IMR-90 (cell line): ENCODE results near the gene RSRC1. TPM values are rescaled to one million over a fixed set of nuclear protein-coding genes. Genes with fewer than 3 reads are reported as not detected.

Source experiments
- ATAC-seq: fragments of 200-7000 bp; cut with Tn5 transposase; 2 replicates; pipeline ENCODE4 v1.9.1; 2020; ENCODE audit warnings: low read depth, mild to moderate bottlenecking, moderate library complexity
- BruUV-seq: library from RNA; stranded (reverse); fragments of 400-500 nt; replicated peaks from 2 replicates; lab custom pipeline; 2021; lab: Mats Ljungman, UMichigan
- CTCF ChIA-PET: fragments of 300-600 bp; formaldehyde crosslinking; extraction: SDS; loops from one replicate; lab custom pipeline; 2021; ENCODE audit warnings: antibody characterized with exemption; lab: Yijun Ruan, JAX
- POLR2A ChIA-PET: fragments of 300-600 bp; sonication (Branson Sonifier 250); formaldehyde crosslinking; loops from one replicate; lab custom pipeline; 2022; ENCODE audit warnings: antibody characterized with exemption; ENCODE audit not compliant: unreplicated experiment; lab: Charles Lee
- DNase-seq: peaks from one replicate; pipeline ENCODE4 v3.0.0; 2013
- H2AFZ ChIP-seq: replicated peaks from 2 replicates; pipeline ENCODE3; 2013; ENCODE audit warnings: low read length, mild to moderate bottlenecking; ENCODE audit not compliant: poor library complexity
- H2AK5ac ChIP-seq: 2 replicates; pipeline ENCODE4 v1.6.1; 2013; ENCODE audit warnings: low read depth, low read length, inconsistent platforms
- H2AK9ac ChIP-seq: replicated peaks from 2 replicates; pipeline ENCODE3; 2013; ENCODE audit warnings: mild to moderate bottlenecking, low read depth, low read length, moderate library complexity; ENCODE audit not compliant: poor library complexity
- H2BK120ac ChIP-seq: 2 replicates; pipeline ENCODE4 v1.6.1; 2013; ENCODE audit warnings: low read depth, low read length, inconsistent platforms
- H2BK15ac ChIP-seq: 3 replicates; pipeline ENCODE4 v1.6.1; 2013; ENCODE audit warnings: low read depth, low read length, inconsistent platforms
- H2BK20ac ChIP-seq: 2 replicates; pipeline ENCODE4 v1.6.1; 2013; ENCODE audit warnings: low read depth, mild to moderate bottlenecking, inconsistent platforms, low read length, moderate library complexity
- H2BK5ac ChIP-seq: 2 replicates; pipeline ENCODE4 v1.6.1; 2013; ENCODE audit warnings: mild to moderate bottlenecking, low read depth, low read length, inconsistent platforms; ENCODE audit not compliant: poor library complexity, severe bottlenecking
- H3K14ac ChIP-seq: replicated peaks from 2 replicates; pipeline ENCODE4 v1.6.1; 2013; ENCODE audit warnings: low read depth, low read length, inconsistent platforms
- H3K18ac ChIP-seq: 2 replicates; pipeline ENCODE4 v1.6.1; 2013; ENCODE audit warnings: low read depth, low read length, control low read depth
- H3K23ac ChIP-seq: 2 replicates; pipeline ENCODE4 v1.6.1; 2013; ENCODE audit warnings: low read depth, low read length, inconsistent platforms
- H3K27ac ChIP-seq: 2 replicates; pipeline ENCODE4 v1.5.1; 2013; ENCODE audit warnings: mild to moderate bottlenecking, control low read depth, low read length; ENCODE audit not compliant: insufficient read depth
- H3K27me3 ChIP-seq: 2 replicates; pipeline ENCODE4 v1.6.1; 2013; ENCODE audit warnings: low read length; ENCODE audit not compliant: control insufficient read depth, insufficient read depth
- H3K36me3 ChIP-seq: 2 replicates; pipeline ENCODE4 v1.6.1; 2013; ENCODE audit warnings: low read length, mixed read lengths; ENCODE audit not compliant: control insufficient read depth, insufficient read depth
- H3K4ac ChIP-seq: 2 replicates; pipeline ENCODE4 v1.6.1; 2013; ENCODE audit warnings: low read depth, low read length, inconsistent platforms
- H3K4me1 ChIP-seq: 2 replicates; pipeline ENCODE4 v1.6.1; 2013; ENCODE audit warnings: low read length, mixed read lengths; ENCODE audit not compliant: control insufficient read depth, insufficient read depth
- H3K4me2 ChIP-seq: 2 replicates; pipeline ENCODE4 v1.6.1; 2013; ENCODE audit warnings: low read depth, mild to moderate bottlenecking, control low read depth, low read length, moderate library complexity
- H3K4me3 ChIP-seq: 2 replicates; pipeline ENCODE4 v1.5.1; 2013; ENCODE audit warnings: low read depth, mild to moderate bottlenecking, control low read depth, low read length, moderate library complexity; ENCODE audit not compliant: insufficient read depth
- H3K56ac ChIP-seq: 2 replicates; pipeline ENCODE4 v1.6.1; 2013; ENCODE audit warnings: low read length, inconsistent platforms; ENCODE audit not compliant: insufficient read depth; ENCODE audit errors: extremely low read depth
- H3K79me1 ChIP-seq, 2 experiments: 2 replicates each; pipeline ENCODE4 v1.6.1; 2013; ENCODE audit warnings: low read length in 2 of 2, inconsistent platforms in 1 of 2, low read depth in 1 of 2
- H3K9ac ChIP-seq: 2 replicates; pipeline ENCODE4 v1.6.1; 2013; ENCODE audit warnings: low read depth, low read length, control low read depth
- H3K9me1 ChIP-seq: 2 replicates; pipeline ENCODE4 v1.6.1; 2013; ENCODE audit warnings: low read length, inconsistent platforms; ENCODE audit not compliant: insufficient read depth
- H3K9me3 ChIP-seq: 2 replicates; pipeline ENCODE4 v1.6.1; 2013; ENCODE audit warnings: low read length; ENCODE audit not compliant: control insufficient read depth, insufficient read depth
- H4K20me1 ChIP-seq: 2 replicates; pipeline ENCODE4 v1.6.1; 2013; ENCODE audit warnings: low read length, inconsistent platforms; ENCODE audit not compliant: insufficient read depth
- H4K5ac ChIP-seq: 2 replicates; pipeline ENCODE4 v1.6.1; 2013; ENCODE audit warnings: mild to moderate bottlenecking, low read depth, low read length, control low read depth
- H4K8ac ChIP-seq, 2 experiments: 2 replicates each; pipeline ENCODE4 v1.6.1; 2013; ENCODE audit warnings: low read depth in 2 of 2, low read length in 2 of 2, control low read depth in 1 of 2, inconsistent platforms in 1 of 2
- H4K91ac ChIP-seq: 2 replicates; pipeline ENCODE4 v1.6.1; 2013; ENCODE audit warnings: low read depth, low read length, inconsistent platforms; ENCODE audit not compliant: insufficient read depth
- BHLHE40 ChIP-seq: fragments of 150-350 bp; IDR thresholded peaks from 2 replicates; pipeline ENCODE4 v1.6.1; 2016; ENCODE audit warnings: mild to moderate bottlenecking, low read depth, low read length
- CEBPB ChIP-seq: IDR thresholded peaks from 2 replicates; pipeline ENCODE4 v1.6.1; 2012; ENCODE audit warnings: low read depth, low read length, improper control_type of control experiment
- FOS ChIP-seq: fragments of 150-350 bp; IDR thresholded peaks from 2 replicates; pipeline ENCODE4 v1.6.1; 2016; ENCODE audit warnings: low read depth, low read length
- MAFK ChIP-seq: IDR thresholded peaks from 2 replicates; pipeline ENCODE4 v1.6.1; 2012; ENCODE audit warnings: low read depth, low read length, improper control_type of control experiment
- MAZ ChIP-seq: IDR thresholded peaks from 2 replicates; pipeline ENCODE4 v1.6.1; 2012; ENCODE audit warnings: low read depth, mild to moderate bottlenecking, low read length, improper control_type of control experiment, moderate library complexity, borderline replicate concordance
- MXI1 ChIP-seq: IDR thresholded peaks from 2 replicates; pipeline ENCODE4 v1.6.1; 2012; ENCODE audit warnings: low read depth, mild to moderate bottlenecking, low read length, moderate library complexity, borderline replicate concordance
- POLR2A ChIP-seq: IDR thresholded peaks from 2 replicates; pipeline ENCODE4 v1.6.1; 2012; ENCODE audit warnings: mild to moderate bottlenecking, low read depth, low read length
- RAD21 ChIP-seq: IDR thresholded peaks from 2 replicates; pipeline ENCODE4 v1.6.1; 2012; ENCODE audit warnings: low read length, improper control_type of control experiment
- RCOR1 ChIP-seq: IDR thresholded peaks from 2 replicates; pipeline ENCODE4 v1.6.1; 2012; ENCODE audit warnings: mild to moderate bottlenecking, low read length, improper control_type of control experiment; ENCODE audit not compliant: insufficient replicate concordance
- RFX5 ChIP-seq: IDR thresholded peaks from 2 replicates; pipeline ENCODE4 v1.8.0; 2012; ENCODE audit warnings: low read depth, mild to moderate bottlenecking, low read length, moderate library complexity
- SMC3 ChIP-seq: fragments of 150-350 bp; IDR thresholded peaks from 2 replicates; pipeline ENCODE4 v1.6.1; 2016; ENCODE audit warnings: low read depth, mild to moderate bottlenecking, antibody characterized with exemption, low read length, moderate library complexity
- dilution Hi-C: fragments of 300-500 bp; cut with HindIII; formaldehyde crosslinking; loops from one replicate; pipeline ENCODE4 v1.14.3; 2018; ENCODE audit warnings: low sequenced_read_pairs; ENCODE audit not compliant: unreplicated experiment
- in situ Hi-C: fragments of 300-500 bp; cut with MboI; formaldehyde crosslinking; loops from 3 replicates; pipeline ENCODE4 v1.14.3; 2019; ENCODE audit warnings: low sequenced_read_pairs, inconsistent platforms, mixed read lengths
- intact Hi-C: fragments of 100-400 bp; cut with micrococcal nuclease; formaldehyde crosslinking; loops from 2 replicates; pipeline ENCODE4 v1.10.0; 2022
- polyA plus RNA-seq, 3 experiments: library from polyadenylated mRNA; depleted of rRNA; stranded (reverse); fragments of >200 nt; gene quantifications; 2 replicates each; pipeline ENCODE4 v1.2.3, GENCODE V29; 2012; ENCODE audit warnings: low replicate concordance in 1 of 3
- total RNA-seq: library from RNA; depleted of rRNA; stranded (reverse); fragments of >200 nt; gene quantifications from 2 replicates; pipeline ENCODE4 v1.2.3, GENCODE V29; 2012
- TF ChIP-seq, protein P1 (sequence below): conservative IDR thresholded peaks from 2 replicates; pipeline ENCODE4 v1.5.1; 2012; ENCODE audit warnings: mild to moderate bottlenecking, low read depth, low read length, improper control_type of control experiment
- TF ChIP-seq, protein P2 (sequence below): fragments of 150-350 bp; IDR thresholded peaks from 2 replicates; pipeline ENCODE4 v1.6.1; 2017; ENCODE audit warnings: mild to moderate bottlenecking, antibody characterized with exemption, low read length, low read depth

The RSRC1 gene
- total and polyA plus RNA-seq, 2 of the 4 experiments (the other 2 are of a cell fraction): 3.8 to 41.8 TPM

DNA sequence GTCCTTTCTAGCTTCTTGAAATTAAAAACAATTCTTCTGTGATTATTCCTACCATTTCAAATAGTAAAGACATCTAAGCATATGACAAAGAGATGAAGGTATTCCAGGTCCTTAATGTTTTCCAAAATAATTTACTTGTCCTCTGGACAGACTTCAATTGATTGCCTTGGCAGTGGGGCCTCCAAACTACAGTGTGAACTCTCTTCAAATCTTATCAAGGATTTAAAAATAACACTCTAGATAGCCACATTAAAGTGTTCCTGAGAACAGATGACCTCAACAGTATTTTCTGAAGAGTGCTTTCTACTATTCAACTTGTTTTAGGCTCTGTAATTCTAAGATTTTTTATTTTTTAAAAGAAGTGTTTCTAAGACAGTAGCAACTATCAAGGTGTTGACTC, 453.2 kb downstream of the RSRC1 start:
- no peaks in the 10 kb centered on the region for H3K9me1 ChIP-seq
- POLR2A ChIA-PET: no interaction called here
- H2AK9ac ChIP-seq: no peak overlapping the region
- no peak overlapping the region for H2AK5ac ChIP-seq
- H2BK20ac ChIP-seq: no peak overlapping the region
- H4K5ac ChIP-seq: no peak overlapping the region
- no peaks in the 10 kb centered on the region for H4K20me1 ChIP-seq
- no peak overlapping the region for H2BK120ac ChIP-seq
- no peak overlapping the region for H3K23ac ChIP-seq
- TF ChIP-seq CEBPB (no peak), MAFK (no peak), MAZ (no peak), MXI1 (no peak), RFX5 (no peak), RAD21 (no peak), POLR2A (no peak), SMC3 (no peak), BHLHE40 (no peak), RCOR1 (no peak), FOS (no peak)
- TF ChIP-seq, protein P1, sequence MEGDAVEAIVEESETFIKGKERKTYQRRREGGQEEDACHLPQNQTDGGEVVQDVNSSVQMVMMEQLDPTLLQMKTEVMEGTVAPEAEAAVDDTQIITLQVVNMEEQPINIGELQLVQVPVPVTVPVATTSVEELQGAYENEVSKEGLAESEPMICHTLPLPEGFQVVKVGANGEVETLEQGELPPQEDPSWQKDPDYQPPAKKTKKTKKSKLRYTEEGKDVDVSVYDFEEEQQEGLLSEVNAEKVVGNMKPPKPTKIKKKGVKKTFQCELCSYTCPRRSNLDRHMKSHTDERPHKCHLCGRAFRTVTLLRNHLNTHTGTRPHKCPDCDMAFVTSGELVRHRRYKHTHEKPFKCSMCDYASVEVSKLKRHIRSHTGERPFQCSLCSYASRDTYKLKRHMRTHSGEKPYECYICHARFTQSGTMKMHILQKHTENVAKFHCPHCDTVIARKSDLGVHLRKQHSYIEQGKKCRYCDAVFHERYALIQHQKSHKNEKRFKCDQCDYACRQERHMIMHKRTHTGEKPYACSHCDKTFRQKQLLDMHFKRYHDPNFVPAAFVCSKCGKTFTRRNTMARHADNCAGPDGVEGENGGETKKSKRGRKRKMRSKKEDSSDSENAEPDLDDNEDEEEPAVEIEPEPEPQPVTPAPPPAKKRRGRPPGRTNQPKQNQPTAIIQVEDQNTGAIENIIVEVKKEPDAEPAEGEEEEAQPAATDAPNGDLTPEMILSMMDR: no peak
- TF ChIP-seq, protein P2, sequence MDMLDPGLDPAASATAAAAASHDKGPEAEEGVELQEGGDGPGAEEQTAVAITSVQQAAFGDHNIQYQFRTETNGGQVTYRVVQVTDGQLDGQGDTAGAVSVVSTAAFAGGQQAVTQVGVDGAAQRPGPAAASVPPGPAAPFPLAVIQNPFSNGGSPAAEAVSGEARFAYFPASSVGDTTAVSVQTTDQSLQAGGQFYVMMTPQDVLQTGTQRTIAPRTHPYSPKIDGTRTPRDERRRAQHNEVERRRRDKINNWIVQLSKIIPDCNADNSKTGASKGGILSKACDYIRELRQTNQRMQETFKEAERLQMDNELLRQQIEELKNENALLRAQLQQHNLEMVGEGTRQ: no peak
- ATAC-seq (no peak), DNase-seq (no peak)
- H3K27ac ChIP-seq: no peak overlapping the region
- in situ Hi-C loops: no loop called here
- H3K36me3 ChIP-seq: no peaks in the 10 kb centered on the region
- H4K91ac ChIP-seq: no peak overlapping the region
- dilution Hi-C loops: no loop called here
- H3K18ac ChIP-seq: no peak overlapping the region
- no peak overlapping the region for H3K4me2 ChIP-seq
- no peak overlapping the region for H4K8ac ChIP-seq
- H3K4me1 ChIP-seq: 0 out of 2 replicates have a peak, but pooled peaks cover 2% of the 10 kb centered on the region
- no peak overlapping the region for H3K56ac ChIP-seq
- no peak overlapping the region for H2BK5ac ChIP-seq
- H3K27me3 ChIP-seq: no peaks in the 10 kb centered on the region
- no peaks in the 10 kb centered on the region for H3K9me3 ChIP-seq
- BruUV-seq: no TSS peak
- no peak overlapping the region for H2AFZ ChIP-seq
- CTCF ChIA-PET: interaction anchor here (0.6 kb wide), 1 partner anchor 8 kb away, joined by 3 read pairs; no protein-coding TSS in a partner anchor
- H3K4me3 ChIP-seq: no peak overlapping the region
- H3K4ac ChIP-seq: no peak overlapping the region
- intact Hi-C loops: no loop called here
- H3K14ac ChIP-seq: no peak overlapping the region
- no peaks in the 10 kb centered on the region for H3K79me1 ChIP-seq
- no peak overlapping the region for H2BK15ac ChIP-seq
- no peak overlapping the region for H3K9ac ChIP-seq
